SK-N-SH (cell line): ENCODE results near the gene NEUROD1.

Experiments
- CTCF ChIP-seq: fragments of 200-600 bp; sonication (generic); IDR thresholded peaks from 2 replicates; pipeline ENCODE4 v1.6.1; 2017; ENCODE audit warnings: antibody characterized with exemption, mild to moderate bottlenecking, moderate library complexity
- MXI1 ChIP-seq: IDR thresholded peaks from 2 replicates; pipeline ENCODE4 v1.6.1; 2012; ENCODE audit warnings: mild to moderate bottlenecking, low read depth, low read length, improper control_type of control experiment
- POLR2AphosphoS5 ChIP-seq: IDR thresholded peaks from 2 replicates; pipeline ENCODE4 v1.6.1; 2012; ENCODE audit warnings: low read depth, low read length
- REST ChIP-seq: IDR thresholded peaks from 2 replicates; pipeline ENCODE4 v1.6.1; 2012; ENCODE audit warnings: mild to moderate bottlenecking, low read depth, low read length, moderate library complexity
- SMC3 ChIP-seq: IDR thresholded peaks from 2 replicates; pipeline ENCODE4 v1.6.1; 2012; ENCODE audit warnings: low read depth, low read length, improper control_type of control experiment
- TAF1 ChIP-seq: IDR thresholded peaks from 2 replicates; pipeline ENCODE4 v1.6.1; 2012; ENCODE audit warnings: low read depth, mild to moderate bottlenecking, low read length, moderate library complexity, borderline replicate concordance
- TEAD4 ChIP-seq: IDR thresholded peaks from 2 replicates; pipeline ENCODE4 v1.4.0; 2012; ENCODE audit warnings: mild to moderate bottlenecking, borderline replicate concordance; ENCODE audit not compliant: insufficient read depth
- USF1 ChIP-seq: IDR thresholded peaks from 2 replicates; pipeline ENCODE4 v1.4.0; 2012; ENCODE audit warnings: low read depth, borderline replicate concordance
- ZBTB33 ChIP-seq: IDR thresholded peaks from 2 replicates; pipeline ENCODE4 v1.4.0; 2012; ENCODE audit warnings: low read depth, borderline replicate concordance

- TF ChIP-seq CTCF (no peak), SMC3 (no peak), TAF1 (no peak), MXI1 (no peak), POLR2AphosphoS5 (no peak), ZBTB33 (no peak), REST (no peak), TEAD4 (no peak), USF1 (no peak)
Measured at GRCh38 chr2:181627545-181627944, 52.8 kb downstream of the NEUROD1 start.
